HepG2 (cell line): ENCODE data around the gene GFRA4. TPM values are rescaled to one million over a fixed set of nuclear protein-coding genes. Genes with fewer than 3 reads are reported as not detected.

Source experiments
- CBX1 ChIP-seq: IDR thresholded peaks from one replicate; pipeline ENCODE4 v1.6.1; 2016; ENCODE audit warnings: antibody characterized with exemption, low read depth
- HNF1B ChIP-seq: sonication (generic); formaldehyde crosslinking; IDR thresholded peaks from 2 replicates; pipeline ENCODE4 v1.5.1; 2020; ENCODE audit warnings: mild to moderate bottlenecking, moderate library complexity, missing genetic modification reagents
- MAFF ChIP-seq: IDR thresholded peaks from 2 replicates; pipeline ENCODE4 v1.6.1; 2011; ENCODE audit warnings: low read depth, low read length, improper control_type of control experiment
- MYNN ChIP-seq: sonication (generic); formaldehyde crosslinking; IDR thresholded peaks from 2 replicates; pipeline ENCODE4 v1.4.0; 2020; ENCODE audit warnings: mild to moderate bottlenecking, low read depth, missing genetic modification reagents
- NR2F6 ChIP-seq, 2 experiments: IDR thresholded peaks; 2 replicates each; pipeline ENCODE4 v1.6.1; 2016; ENCODE audit warnings: antibody characterized with exemption in 1 of 2, mild to moderate bottlenecking in 1 of 2
- REL ChIP-seq: sonication (generic); formaldehyde crosslinking; conservative IDR thresholded peaks from 2 replicates; pipeline ENCODE4 v1.8.0; 2022; ENCODE audit warnings: mild to moderate bottlenecking, missing genetic modification reagents, moderate library complexity
- SIX1 ChIP-seq: sonication (generic); formaldehyde crosslinking; IDR thresholded peaks from 2 replicates; pipeline ENCODE4 v1.4.0; 2020; ENCODE audit warnings: missing genetic modification reagents, borderline replicate concordance
- TFDP2 ChIP-seq: sonication (generic); formaldehyde crosslinking; IDR thresholded peaks from 2 replicates; pipeline ENCODE4 v1.4.0; 2020; ENCODE audit warnings: missing genetic modification reagents
- TIGD3 ChIP-seq: sonication (generic); formaldehyde crosslinking; IDR thresholded peaks from 2 replicates; pipeline ENCODE4 v1.5.1; 2020; ENCODE audit warnings: mild to moderate bottlenecking, missing genetic modification reagents, borderline replicate concordance
- ZNF274 ChIP-seq: sonication (generic); formaldehyde crosslinking; IDR thresholded peaks from 2 replicates; pipeline ENCODE4 v1.5.1; 2020; ENCODE audit warnings: mild to moderate bottlenecking, missing genetic modification reagents
- ZNF556 ChIP-seq: sonication (generic); formaldehyde crosslinking; IDR thresholded peaks from 2 replicates; pipeline ENCODE4 v1.4.0; 2020; ENCODE audit warnings: mild to moderate bottlenecking, missing genetic modification reagents, borderline replicate concordance
- ZNF562 ChIP-seq: sonication (generic); formaldehyde crosslinking; IDR thresholded peaks from 2 replicates; pipeline ENCODE4 v1.8.0; 2022; ENCODE audit warnings: missing genetic modification reagents, borderline replicate concordance
- ZNF574 ChIP-seq: sonication (generic); formaldehyde crosslinking; IDR thresholded peaks from 2 replicates; pipeline ENCODE4 v1.4.0; 2020; ENCODE audit warnings: missing genetic modification reagents
- ZNF644 ChIP-seq: IDR thresholded peaks from 2 replicates; pipeline ENCODE4 v1.6.1; 2016; ENCODE audit warnings: low read depth
- ZNF687 ChIP-seq: sonication (generic); formaldehyde crosslinking; IDR thresholded peaks from 2 replicates; pipeline ENCODE4 v1.5.1; 2020; ENCODE audit warnings: mild to moderate bottlenecking, missing genetic modification reagents, moderate library complexity
- polyA plus RNA-seq, 8 experiments: library from polyadenylated mRNA; depleted of rRNA in 3 of 8; stranded (reverse) in 7 of 8; unstranded in 1 of 8; fragments of >200 nt; fragmentation: Illumina TruSeq in 4 of 8; extraction: Trizol in 4 of 8; gene quantifications; 2 replicates each; pipeline versions ENCODE4 v1.2.1 to v1.2.3, GENCODE V29; 2011 to 2016; ENCODE audit warnings: low read depth in 4 of 8, missing spikeins in 1 of 8, mixed read lengths in 1 of 8; ENCODE audit not compliant: insufficient read depth in 1 of 8
- total RNA-seq, 5 experiments: library from RNA; depleted of rRNA; stranded (reverse); fragments of >200 nt; fragmentation: Illumina TruSeq; extraction: Trizol; gene quantifications; 2 replicates each; pipeline ENCODE4 v1.2.3, GENCODE V29; 2016; ENCODE audit warnings: low read depth in 1 of 5

The GFRA4 gene
- total and polyA plus RNA-seq, 2 of the 13 experiments (the other 11 are each of a cell fraction or from before 2014, with no cell fraction given) = not detected

- TF ChIP-seq TFDP2 (CRISPR knock-in tag) = no peak
- peak; percentile 58; the same call in 1 of the 2 replicates for TF ChIP-seq ZNF274 (CRISPR knock-in tag)
- no peak for TF ChIP-seq ZNF562 (CRISPR knock-in tag)
- TF ChIP-seq ZNF556 = no peak
- TF ChIP-seq ZNF687 = peak; percentile 65
- TF ChIP-seq SIX1 (CRISPR knock-in tag) = no peak
- TF ChIP-seq ZNF644 (CRISPR knock-in tag) = no peak
- no peak for TF ChIP-seq TIGD3
- TF ChIP-seq ZNF574 (CRISPR knock-in tag) = no peak; the same call in 1 of the 2 replicates
- no peak for TF ChIP-seq MYNN (CRISPR knock-in tag)
- no peak for TF ChIP-seq NR2F6 (IDR thresholded peaks at IDR 0.05)
- TF ChIP-seq NR2F6 (CRISPR knock-in tag; IDR thresholded peaks at IDR 0.05) = 0 out of 2 replicates have a peak, but pooled peaks have one; percentile 30
- no peak for TF ChIP-seq REL
- peak; percentile 21; the same call in 1 of the 2 replicates for TF ChIP-seq HNF1B (CRISPR knock-in tag)
- no peak for TF ChIP-seq MAFF
- TF ChIP-seq CBX1 = no peak
These were observed 47.7 kb upstream of the GFRA4 start (continued) for GRCh38 chr20:3710703-3711483.
